Natural killer cell treated with Interleukin-12 subunit alpha and Interleukin-12 subunit beta and Interleukin-15 and Interleukin-18, amount 100 ng/mL, for 72 hours (primary cell): ENCODE results near the gene CDH12. TPM values are rescaled to one million over a fixed set of nuclear protein-coding genes. Genes with fewer than 3 reads are reported as not detected.
"Not testable (repeated sequence)": the region's sequence is repeated elsewhere in the genome, so short reads cannot be mapped to it uniquely, and the experiment has no call there.

Experiments used
- ATAC-seq, 2 donors: fragments of 150-1000 bp; cut with Tn5 transposase in 1 of 2; sonication (Bioruptor Pico), chemical (Tn5 transposase) in 1 of 2; 2 replicates each; pipeline ENCODE4 v1.10.0; 2021
- DNase-seq: peaks from one replicate; pipeline ENCODE4 v3.0.0; 2022; ENCODE audit warnings: low spot score
- H3K27ac Mint-ChIP-seq, 2 donors: 1 replicate in 1 of 2; 2 replicates in 1 of 2; pipeline ENCODE4 v1.8.0; 2022; ENCODE audit warnings: mixed read lengths in 2 of 2, mild to moderate bottlenecking in 1 of 2, moderate library complexity in 1 of 2
- H3K27me3 Mint-ChIP-seq, 2 donors: 1 replicate in 1 of 2; 2 replicates in 1 of 2; pipeline ENCODE4 v1.8.0; 2022; ENCODE audit warnings: mixed read lengths in 2 of 2
- H3K36me3 Mint-ChIP-seq: one replicate; pipeline ENCODE4 v1.8.0; 2022; ENCODE audit warnings: mixed read lengths
- H3K4me1 Mint-ChIP-seq, 2 donors: 1 replicate in 1 of 2; 2 replicates in 1 of 2; pipeline ENCODE4 v1.8.0; 2022; ENCODE audit warnings: low read depth in 2 of 2, mixed read lengths in 2 of 2, mild to moderate bottlenecking in 1 of 2
- H3K4me3 Mint-ChIP-seq: one replicate; pipeline ENCODE4 v1.8.0; 2022; ENCODE audit warnings: mixed read lengths
- H3K9me3 Mint-ChIP-seq: 2 replicates; pipeline ENCODE4 v1.8.0; 2022; ENCODE audit warnings: mixed read lengths
- total RNA-seq, 2 donors: library from RNA; stranded (reverse); gene quantifications; one replicate each; pipeline ENCODE4 v1.2.3, GENCODE V29; 2022

The CDH12 gene
- total RNA-seq = not detected

DNA sequence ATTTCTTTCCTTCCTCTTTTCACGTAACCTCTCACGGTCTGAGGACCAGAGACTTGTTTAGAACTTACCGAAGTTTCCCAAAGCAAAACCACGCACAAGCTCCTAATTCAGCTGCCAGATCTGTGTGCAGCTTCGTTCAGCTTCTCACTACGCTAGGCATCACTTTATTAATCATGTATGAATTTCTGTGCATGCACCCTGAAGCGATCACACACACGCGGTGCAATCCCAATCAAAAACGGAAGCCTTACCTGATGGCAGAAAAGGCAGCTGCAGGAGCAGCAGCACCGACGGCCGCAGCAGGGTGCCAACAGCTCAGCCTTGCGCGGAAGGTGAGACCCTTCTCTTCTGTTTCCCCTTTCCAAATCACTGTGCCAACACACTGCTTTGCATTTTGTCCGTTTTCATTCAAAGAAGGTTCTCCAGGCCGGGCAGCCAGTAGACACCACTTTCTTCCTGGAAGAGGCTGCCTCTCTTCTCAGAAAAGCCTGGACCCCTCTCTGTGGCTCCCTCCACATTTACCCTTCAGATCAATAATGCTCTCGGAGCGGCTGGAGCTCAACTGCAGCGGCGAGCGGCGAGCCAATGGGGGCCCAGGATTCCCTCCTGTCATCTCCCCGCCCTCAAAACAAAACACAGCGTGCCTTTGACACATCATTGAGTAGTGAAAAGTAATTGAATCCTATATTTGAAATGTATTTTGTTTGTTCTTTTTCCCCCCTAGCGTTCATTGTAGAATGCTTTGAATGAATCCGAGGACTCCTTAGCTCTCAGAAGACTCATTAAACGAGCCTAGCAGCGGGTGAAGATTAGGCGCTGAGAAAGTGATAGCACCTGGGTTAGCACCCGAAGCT lies at the start of gene CDH12:
TSS of gene CDH12 (minus strand) at position 538 of the 854 bp plus-strand sequence.
- Mint-ChIP-seq H3K27me3 (no peaks in the 10 kb centered on the region), H3K36me3 (no peaks in the 10 kb centered on the region), H3K4me3 (no peak within 1 kb of the TSS), H3K9me3 (peaks cover 9% of the 10 kb centered on the region), H3K27ac (no peak within 1 kb of the TSS), H3K4me1 (no peaks in the 10 kb centered on the region)
- ATAC-seq = no peak
- DNase-seq = no peak

DNA sequence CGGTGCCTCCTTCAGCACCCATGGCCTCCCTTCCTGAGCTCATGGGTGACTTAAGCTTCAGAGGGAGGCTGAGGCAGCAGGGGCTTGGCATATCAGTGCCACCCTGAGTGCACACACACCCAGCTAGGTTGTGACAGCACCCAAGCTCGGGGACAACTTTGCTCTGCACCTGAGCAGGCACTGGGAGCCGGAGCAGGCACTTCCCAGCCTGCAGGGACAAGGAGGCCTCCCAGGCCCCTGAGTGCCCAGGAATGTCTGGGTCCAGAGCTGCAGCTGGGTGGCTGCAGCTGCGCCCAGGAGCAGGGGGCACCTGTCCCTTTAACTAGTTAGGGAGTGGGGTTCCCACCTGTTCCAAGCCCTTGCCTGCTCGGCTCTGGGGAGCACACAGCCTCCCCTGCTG lies 48.7 kb upstream of the CDH12 start:
- H3K27ac Mint-ChIP-seq = no peak overlapping the region
- H3K4me3 Mint-ChIP-seq = no peak overlapping the region
- DNase-seq (no peak), ATAC-seq (peak in 1 of 2 donors; percentile 36)
- no peaks in the 10 kb centered on the region for H3K4me1 Mint-ChIP-seq
- H3K27me3 Mint-ChIP-seq = no peaks in the 10 kb centered on the region
- peaks cover 3% of the 10 kb centered on the region for H3K9me3 Mint-ChIP-seq
- H3K36me3 Mint-ChIP-seq = no peaks in the 10 kb centered on the region

DNA sequence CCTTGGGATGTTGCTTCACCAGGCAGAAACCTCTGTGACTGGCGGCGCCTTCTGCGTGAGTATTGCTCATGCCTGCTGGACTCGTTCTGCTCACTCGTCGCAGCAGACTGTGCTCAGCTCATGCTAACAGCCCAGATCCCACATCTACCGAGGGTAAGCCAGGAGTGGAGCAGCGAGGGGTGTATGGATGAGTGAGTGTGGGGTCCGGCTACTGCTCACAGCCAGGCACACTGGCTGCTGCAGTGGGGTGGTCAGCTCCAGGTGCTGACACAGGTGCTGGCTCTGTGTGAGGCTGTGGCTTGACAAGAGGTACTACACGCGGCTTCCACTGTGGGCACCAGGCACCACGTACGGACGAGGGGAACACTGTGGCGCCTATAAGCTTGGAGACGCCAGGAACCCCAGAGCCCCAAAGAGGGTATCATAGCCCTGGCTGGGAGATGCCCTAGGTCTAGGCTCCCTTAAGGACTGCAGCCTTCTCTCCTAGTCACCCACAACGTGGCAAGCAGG lies 47.7 kb upstream of the CDH12 start:
- no peaks in the 10 kb centered on the region for H3K27me3 Mint-ChIP-seq
- ATAC-seq = no peak
- no peaks in the 10 kb centered on the region for H3K36me3 Mint-ChIP-seq
- no peak overlapping the region for H3K4me3 Mint-ChIP-seq
- H3K27ac Mint-ChIP-seq = no peak overlapping the region
- H3K4me1 Mint-ChIP-seq = no peaks in the 10 kb centered on the region
- DNase-seq = no peak
- peaks cover 6% of the 10 kb centered on the region for H3K9me3 Mint-ChIP-seq

DNA sequence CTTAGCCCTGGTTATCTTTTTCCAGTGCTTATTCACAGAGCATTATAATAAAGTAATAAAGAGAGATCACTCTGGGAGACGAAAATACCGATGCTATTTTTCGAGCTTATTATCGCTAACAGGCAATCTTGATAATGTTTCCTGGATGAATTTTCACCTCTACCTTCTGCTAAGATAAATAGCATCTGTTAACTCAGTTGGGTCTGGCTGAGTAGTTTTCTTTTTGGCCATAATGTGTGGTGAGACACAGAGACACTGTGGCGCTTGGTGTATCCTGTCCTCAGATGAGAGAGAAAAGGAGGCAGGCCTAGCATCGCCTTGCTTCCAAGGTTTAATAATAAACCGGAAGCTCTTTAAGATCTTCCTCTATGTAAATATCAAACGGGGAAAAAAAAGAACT lies 46.2 kb upstream of the CDH12 start:
- Mint-ChIP-seq H3K27me3 (no peaks in the 10 kb centered on the region), H3K9me3 (peaks cover 6% of the 10 kb centered on the region), H3K27ac (no peak overlapping the region), H3K4me1 (no peaks in the 10 kb centered on the region), H3K36me3 (peaks cover 5% of the 10 kb centered on the region), H3K4me3 (no peak overlapping the region)
- no peak for ATAC-seq
- no peak for DNase-seq

DNA sequence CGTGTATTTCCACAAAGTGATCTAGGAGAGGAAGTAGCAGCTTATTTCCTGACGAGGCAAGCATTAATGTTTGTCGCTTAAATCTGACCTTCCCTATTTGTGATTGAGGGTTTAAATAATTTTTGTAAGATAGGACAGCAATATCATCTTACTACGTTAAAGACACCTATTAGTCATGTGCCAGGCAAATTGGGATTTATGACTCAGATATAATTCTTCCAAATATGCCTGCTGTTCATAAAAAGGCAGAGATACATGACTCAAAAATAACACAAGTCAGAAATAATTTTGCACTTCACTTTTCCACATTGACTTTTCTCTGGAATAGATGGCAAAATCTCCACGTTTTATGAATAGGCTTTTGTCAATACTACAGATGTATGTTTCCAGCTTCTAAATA lies 43.0 kb upstream of the CDH12 start:
- no peaks in the 10 kb centered on the region for H3K27me3 Mint-ChIP-seq
- peaks cover 9% of the 10 kb centered on the region for H3K36me3 Mint-ChIP-seq
- peaks cover 8% of the 10 kb centered on the region for H3K9me3 Mint-ChIP-seq
- DNase-seq = no peak
- no peaks in the 10 kb centered on the region for H3K4me1 Mint-ChIP-seq
- H3K27ac Mint-ChIP-seq = no peak overlapping the region
- H3K4me3 Mint-ChIP-seq = no peak overlapping the region
- ATAC-seq = no peak

DNA sequence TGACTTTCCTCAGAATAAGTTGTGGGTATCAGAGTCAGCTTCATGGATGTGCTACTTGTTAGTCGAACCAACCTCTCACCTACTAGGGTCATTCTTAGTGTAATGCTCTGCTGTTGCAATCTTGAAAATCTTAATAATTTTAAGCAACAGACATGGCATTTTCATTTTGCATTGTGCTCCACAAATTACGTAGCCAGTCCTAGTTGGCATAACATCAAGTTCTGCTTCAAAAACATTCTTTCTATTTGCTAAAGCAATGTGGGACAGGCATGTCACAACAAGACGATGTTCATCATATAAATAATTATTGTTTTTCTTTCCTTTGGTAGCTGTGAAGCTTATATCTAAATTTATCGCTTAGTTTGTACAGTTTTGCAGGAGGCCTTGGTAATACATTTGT lies 39.3 kb upstream of the CDH12 start:
- ATAC-seq = no peak
- H3K9me3 Mint-ChIP-seq = peaks cover 14% of the 10 kb centered on the region
- peaks cover 9% of the 10 kb centered on the region for H3K36me3 Mint-ChIP-seq
- DNase-seq = no peak
- no peak overlapping the region for H3K27ac Mint-ChIP-seq
- H3K4me3 Mint-ChIP-seq = no peak overlapping the region
- no peaks in the 10 kb centered on the region for H3K4me1 Mint-ChIP-seq
- H3K27me3 Mint-ChIP-seq = no peaks in the 10 kb centered on the region

DNA sequence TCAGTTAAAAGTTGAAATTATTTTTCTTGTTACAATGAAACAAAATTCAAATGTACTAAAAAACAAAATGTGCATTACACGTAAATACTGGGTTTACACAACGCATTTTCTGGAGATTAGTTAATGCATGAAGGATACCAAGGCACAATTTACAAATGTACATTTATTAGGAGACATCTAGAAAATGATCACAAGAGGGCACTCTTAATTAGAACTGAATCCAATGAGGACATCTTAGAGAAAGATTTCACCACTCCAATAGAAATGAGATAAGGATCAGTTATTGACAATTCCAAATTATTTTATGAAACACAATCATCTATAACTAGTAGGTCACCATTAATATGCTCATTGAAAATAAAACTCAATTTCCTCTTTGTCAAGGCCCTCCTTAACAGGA lies 36.6 kb upstream of the CDH12 start:
- Mint-ChIP-seq H3K27ac (no peak overlapping the region), H3K9me3 (peaks cover 16% of the 10 kb centered on the region), H3K4me3 (no peak overlapping the region), H3K27me3 (no peaks in the 10 kb centered on the region), H3K4me1 (no peaks in the 10 kb centered on the region), H3K36me3 (peaks cover 4% of the 10 kb centered on the region)
- ATAC-seq = no peak
- DNase-seq = no peak

DNA sequence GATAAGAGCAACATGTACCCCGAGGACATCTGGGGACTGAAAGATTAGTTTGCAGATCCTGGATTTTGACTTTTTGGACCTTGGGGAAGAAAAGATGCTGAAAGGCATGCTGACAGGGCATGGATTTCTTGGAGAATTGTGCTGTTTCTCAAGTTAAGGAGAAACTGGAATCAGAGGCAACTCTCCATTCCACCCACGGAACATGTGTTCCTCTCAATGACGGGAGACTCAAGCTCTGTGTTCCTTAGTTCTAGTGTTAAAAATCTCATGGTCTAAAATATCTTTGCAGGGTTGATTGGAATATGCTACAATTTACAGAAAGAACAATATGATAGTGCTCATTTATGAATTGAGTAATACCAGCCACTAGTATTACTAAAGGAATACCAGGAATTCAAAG lies 34.4 kb upstream of the CDH12 start:
- Mint-ChIP-seq H3K36me3 (no peaks in the 10 kb centered on the region), H3K27ac (no peak overlapping the region), H3K9me3 (peaks cover 21% of the 10 kb centered on the region), H3K27me3 (no peaks in the 10 kb centered on the region), H3K4me1 (no peaks in the 10 kb centered on the region), H3K4me3 (no peak overlapping the region)
- ATAC-seq (no peak), DNase-seq (no peak)

DNA sequence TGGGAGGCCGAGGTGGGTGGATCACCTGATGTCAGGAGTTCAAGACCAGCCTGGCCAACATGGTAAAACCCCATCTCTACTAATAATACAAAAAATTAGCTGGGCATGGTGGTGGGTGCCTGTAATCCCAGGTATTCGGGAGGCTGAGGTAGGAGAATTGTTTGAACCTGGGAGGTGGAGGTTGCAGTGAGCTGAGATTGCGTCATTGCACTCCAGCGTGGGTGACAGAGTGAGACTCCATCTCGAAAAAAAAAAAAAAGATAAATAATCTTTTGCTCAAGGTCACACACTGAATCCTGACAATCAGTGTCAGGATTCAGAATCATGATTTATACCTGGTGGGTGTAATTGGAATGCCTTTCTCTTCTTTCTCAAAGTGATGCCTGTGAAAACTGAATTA lies 5.8 kb upstream of the CDH12 start:
- H3K36me3 Mint-ChIP-seq, H3K4me1 Mint-ChIP-seq, H3K27ac Mint-ChIP-seq, ATAC-seq, H3K4me3 Mint-ChIP-seq, DNase-seq, H3K27me3 Mint-ChIP-seq, H3K9me3 Mint-ChIP-seq: not testable (repeated sequence)

DNA sequence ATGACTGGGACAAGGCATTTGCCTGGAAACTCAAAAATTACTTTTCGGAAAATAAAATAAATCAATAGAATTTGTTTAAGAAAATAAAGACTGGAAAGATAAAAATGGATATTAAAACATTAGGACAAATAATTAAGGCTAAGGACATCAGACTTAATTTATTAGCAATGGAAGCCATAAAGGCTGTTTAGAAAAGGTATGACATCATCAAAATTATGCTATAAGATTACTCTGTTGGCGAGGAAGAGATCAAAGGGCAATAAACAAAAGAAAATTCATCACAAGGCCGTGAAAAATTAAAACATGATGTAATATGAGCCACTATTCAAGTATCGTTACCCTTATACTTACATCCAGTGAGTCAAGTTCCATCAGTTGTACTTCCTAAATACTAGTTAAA lies 2.7 kb upstream of the CDH12 start:
- no peak overlapping the region for H3K4me3 Mint-ChIP-seq
- no peaks in the 10 kb centered on the region for H3K27me3 Mint-ChIP-seq
- no peaks in the 10 kb centered on the region for H3K36me3 Mint-ChIP-seq
- H3K4me1 Mint-ChIP-seq = no peaks in the 10 kb centered on the region
- H3K9me3 Mint-ChIP-seq = peaks cover 9% of the 10 kb centered on the region
- H3K27ac Mint-ChIP-seq = no peak overlapping the region
- ATAC-seq = no peak
- DNase-seq = no peak

DNA sequence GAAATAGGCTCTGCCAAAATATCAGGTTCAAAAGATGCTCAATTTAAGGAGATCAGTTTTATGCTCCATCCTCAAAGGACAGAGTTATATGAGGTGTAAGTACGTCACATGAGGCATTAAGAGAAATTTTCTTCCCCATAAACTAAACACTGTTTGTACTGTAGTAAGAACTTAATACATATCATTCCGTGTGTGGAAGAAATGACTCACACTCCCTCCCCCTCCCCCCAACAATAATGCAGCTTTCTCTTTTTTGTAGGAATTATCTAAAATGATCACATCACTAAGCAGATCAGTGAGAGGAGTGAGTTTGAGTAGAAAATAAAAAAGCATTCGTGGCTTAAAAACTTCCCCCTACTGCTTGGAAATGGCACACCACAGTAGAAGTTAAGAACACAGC lies 2.2 kb downstream of the CDH12 start:
- ATAC-seq (no peak), DNase-seq (no peak)
- Mint-ChIP-seq H3K27ac (no peak overlapping the region), H3K4me1 (no peaks in the 10 kb centered on the region), H3K9me3 (peaks cover 10% of the 10 kb centered on the region), H3K27me3 (no peaks in the 10 kb centered on the region), H3K36me3 (no peaks in the 10 kb centered on the region), H3K4me3 (no peak overlapping the region)

DNA sequence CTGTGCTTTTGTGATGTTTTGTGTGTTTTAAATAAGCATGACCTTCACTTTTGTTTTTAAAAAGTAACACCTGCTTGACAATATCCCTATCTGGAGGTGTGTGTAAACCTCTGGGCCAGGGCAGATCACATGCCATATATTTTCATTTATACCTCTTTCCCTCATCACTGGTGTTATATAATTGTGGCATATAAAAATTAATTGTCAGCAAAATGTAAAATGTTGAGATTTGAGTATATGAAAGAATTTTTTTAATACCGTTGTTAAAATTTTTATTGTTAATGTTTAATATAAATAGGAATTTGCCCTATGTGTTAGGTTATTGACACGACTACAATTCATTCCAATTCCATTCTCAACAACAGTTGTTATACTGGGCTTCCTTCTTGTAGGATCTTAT lies 6.5 kb downstream of the CDH12 start:
- no peak overlapping the region for H3K27ac Mint-ChIP-seq
- H3K4me1 Mint-ChIP-seq = no peaks in the 10 kb centered on the region
- no peak for ATAC-seq
- peaks cover 6% of the 10 kb centered on the region for H3K36me3 Mint-ChIP-seq
- no peaks in the 10 kb centered on the region for H3K27me3 Mint-ChIP-seq
- DNase-seq = no peak
- H3K4me3 Mint-ChIP-seq = no peak overlapping the region
- H3K9me3 Mint-ChIP-seq = peaks cover 13% of the 10 kb centered on the region

DNA sequence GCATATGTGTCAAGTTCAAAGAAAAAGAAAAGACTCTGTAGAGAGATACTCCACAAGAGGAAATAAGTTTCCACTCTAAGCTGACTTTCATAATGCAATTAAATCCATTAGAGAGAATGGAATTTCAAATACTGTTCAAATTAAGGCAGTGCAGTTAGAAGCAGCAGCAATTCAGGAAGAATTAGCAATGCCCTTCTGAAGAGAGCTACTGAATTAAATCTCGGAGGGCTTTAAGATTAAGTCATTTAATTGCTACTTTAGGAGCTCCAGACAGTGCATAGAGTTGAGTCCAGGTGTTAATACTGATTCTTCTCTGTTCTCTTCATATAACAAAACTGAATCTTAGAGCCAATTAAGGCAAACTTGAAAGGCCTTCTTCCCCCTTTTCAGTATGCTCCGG lies 8.5 kb downstream of the CDH12 start:
- peaks cover 14% of the 10 kb centered on the region for H3K36me3 Mint-ChIP-seq
- no peaks in the 10 kb centered on the region for H3K27me3 Mint-ChIP-seq
- DNase-seq = no peak
- no peak overlapping the region for H3K4me3 Mint-ChIP-seq
- H3K9me3 Mint-ChIP-seq = peaks cover 24% of the 10 kb centered on the region
- no peak for ATAC-seq
- H3K27ac Mint-ChIP-seq = no peak overlapping the region
- H3K4me1 Mint-ChIP-seq = no peaks in the 10 kb centered on the region

DNA sequence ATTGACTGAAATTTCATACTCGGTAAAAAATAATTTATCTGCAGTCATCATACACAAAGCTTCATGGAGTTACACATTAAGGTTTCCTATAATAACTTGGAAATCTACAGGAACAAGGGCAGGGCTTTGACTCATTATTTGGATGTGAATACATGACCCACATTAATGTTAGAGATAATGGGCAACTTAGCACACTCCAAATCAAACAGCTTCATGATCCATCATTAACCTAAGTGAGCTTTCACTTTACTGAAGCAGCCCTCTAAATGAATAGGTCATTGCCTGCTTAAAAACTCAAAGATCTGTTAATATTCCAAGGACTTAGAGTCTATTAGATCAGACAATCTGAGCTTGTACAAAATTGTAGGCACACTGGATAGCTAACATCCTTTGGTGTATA lies 9.0 kb downstream of the CDH12 start:
- Mint-ChIP-seq H3K4me1 (no peaks in the 10 kb centered on the region), H3K27ac (no peak overlapping the region), H3K36me3 (peaks cover 14% of the 10 kb centered on the region), H3K4me3 (no peak overlapping the region), H3K27me3 (no peaks in the 10 kb centered on the region), H3K9me3 (peaks cover 24% of the 10 kb centered on the region)
- DNase-seq (no peak), ATAC-seq (no peak)

DNA sequence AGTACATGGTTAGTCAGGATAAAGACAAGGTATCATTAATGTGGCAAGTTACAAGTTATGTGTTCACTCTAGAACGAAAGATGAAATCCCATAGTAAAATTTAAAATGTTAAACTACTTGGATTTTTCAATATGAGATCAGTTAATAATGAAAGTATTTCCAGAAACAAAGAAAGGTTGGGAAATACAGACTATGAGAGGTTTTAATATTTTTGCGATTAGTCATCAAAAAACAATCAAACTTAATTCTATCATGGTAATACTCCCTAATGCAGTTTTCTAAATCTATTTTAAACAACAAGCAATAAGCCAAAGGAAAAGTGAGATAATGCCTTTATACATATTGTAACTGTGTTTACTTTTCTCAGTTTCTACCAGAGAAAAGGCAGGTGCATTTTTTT lies 10.6 kb downstream of the CDH12 start:
- Mint-ChIP-seq H3K36me3 (peaks cover 14% of the 10 kb centered on the region), H3K9me3 (peaks cover 24% of the 10 kb centered on the region), H3K4me3 (no peak overlapping the region), H3K27ac (no peak overlapping the region), H3K27me3 (no peaks in the 10 kb centered on the region), H3K4me1 (no peaks in the 10 kb centered on the region)
- DNase-seq = no peak
- ATAC-seq = no peak
